ENCODE results near the gene MGRN1. TPM values are rescaled to one million over a fixed set of nuclear protein-coding genes. Genes with fewer than 3 reads are reported as not detected.

The MGRN1 gene
- total RNA-seq, 2 donors from 2014 or later, result 66.9 to 71.4 TPM

DNA sequence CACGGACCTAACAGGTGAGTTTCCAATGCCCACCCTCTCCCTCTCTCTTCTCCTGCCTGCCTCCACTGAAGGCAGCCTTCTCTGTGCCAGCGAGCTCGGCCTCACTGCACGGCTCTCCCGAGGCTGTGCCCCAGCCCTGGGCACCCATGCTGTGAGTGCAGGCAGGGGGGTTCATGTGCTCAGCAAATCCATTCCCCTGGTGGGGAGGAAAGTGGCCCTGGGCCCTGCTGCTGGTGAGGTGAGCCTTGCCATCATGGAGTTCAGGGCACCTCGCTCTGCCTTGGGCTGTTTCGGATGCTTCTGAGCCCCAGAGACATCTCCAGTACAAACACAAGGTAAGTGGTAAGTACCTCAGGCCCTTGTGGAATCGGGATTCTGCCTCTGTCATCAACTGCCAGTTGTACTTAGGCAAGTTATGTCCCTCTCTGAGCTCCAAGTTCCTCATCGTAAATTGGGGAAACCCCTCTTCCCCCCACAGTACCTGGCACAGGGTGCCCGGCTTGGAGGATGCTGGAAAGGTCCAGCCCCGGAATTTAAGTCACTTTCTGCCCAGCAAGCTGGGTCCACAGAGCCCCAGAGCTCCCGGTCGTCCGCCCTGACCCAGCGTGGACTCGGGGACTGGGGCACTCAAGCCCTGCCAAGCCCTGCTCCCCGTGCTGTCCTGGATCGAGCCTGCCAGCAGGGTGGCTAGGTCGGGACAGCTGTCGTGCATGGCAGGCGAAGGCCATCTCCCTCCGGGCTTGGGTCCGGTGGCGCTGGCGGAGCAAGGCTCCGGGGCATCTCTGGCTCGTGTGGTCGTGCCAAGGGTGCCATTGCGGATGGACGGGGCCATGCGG is 68.1 kb downstream of the MGRN1 start:
- no peaks in the 10 kb centered on the region for H3K9me3 ChIP-seq (ENCODE audit: control insufficient read depth, low read length)
- no peaks in the 10 kb centered on the region for H3K4me1 ChIP-seq (ENCODE audit: control insufficient read depth, insufficient read depth, low read length)
- WGBS, 2 experiments (ENCODE audit: insufficient coverage in 1 of 2, insufficient read length in 1 of 2), result 37 to 42% methylated on average over 18 to 31 of the region's 31 CpGs
- H3K9me3 Mint-ChIP-seq, result no peaks in the 10 kb centered on the region
- DNase-seq, result peak; percentile 52
- H3K27ac Mint-ChIP-seq, result peak overlapping the region; percentile 68
- H3K27me3 Mint-ChIP-seq (ENCODE audit: insufficient read depth), result no peaks in the 10 kb centered on the region
- peaks cover 27% of the 10 kb centered on the region for H3K36me3 ChIP-seq (ENCODE audit: control insufficient read depth, insufficient read depth, low read length)
- TF ChIP-seq, protein P1, sequence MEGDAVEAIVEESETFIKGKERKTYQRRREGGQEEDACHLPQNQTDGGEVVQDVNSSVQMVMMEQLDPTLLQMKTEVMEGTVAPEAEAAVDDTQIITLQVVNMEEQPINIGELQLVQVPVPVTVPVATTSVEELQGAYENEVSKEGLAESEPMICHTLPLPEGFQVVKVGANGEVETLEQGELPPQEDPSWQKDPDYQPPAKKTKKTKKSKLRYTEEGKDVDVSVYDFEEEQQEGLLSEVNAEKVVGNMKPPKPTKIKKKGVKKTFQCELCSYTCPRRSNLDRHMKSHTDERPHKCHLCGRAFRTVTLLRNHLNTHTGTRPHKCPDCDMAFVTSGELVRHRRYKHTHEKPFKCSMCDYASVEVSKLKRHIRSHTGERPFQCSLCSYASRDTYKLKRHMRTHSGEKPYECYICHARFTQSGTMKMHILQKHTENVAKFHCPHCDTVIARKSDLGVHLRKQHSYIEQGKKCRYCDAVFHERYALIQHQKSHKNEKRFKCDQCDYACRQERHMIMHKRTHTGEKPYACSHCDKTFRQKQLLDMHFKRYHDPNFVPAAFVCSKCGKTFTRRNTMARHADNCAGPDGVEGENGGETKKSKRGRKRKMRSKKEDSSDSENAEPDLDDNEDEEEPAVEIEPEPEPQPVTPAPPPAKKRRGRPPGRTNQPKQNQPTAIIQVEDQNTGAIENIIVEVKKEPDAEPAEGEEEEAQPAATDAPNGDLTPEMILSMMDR (conservative IDR thresholded peaks at IDR 0.05), result no peak
- peaks cover 4% of the 10 kb centered on the region for H3K4me1 Mint-ChIP-seq
- peak overlapping the region; percentile 11 for H3K9ac ChIP-seq (ENCODE audit: extremely low read depth, low read length, poor library complexity, severe bottlenecking)
- H3K27ac ChIP-seq (ENCODE audit: low read depth, low read length), result no peak overlapping the region
- H3K27me3 ChIP-seq (ENCODE audit: control insufficient read depth, insufficient read depth, low read length, poor library complexity, severe bottlenecking), result no peaks in the 10 kb centered on the region
- peak overlapping the region; percentile 79 for H3K4me3 ChIP-seq (ENCODE audit: low read length)
- peak overlapping the region; percentile 67 for H3K4me3 Mint-ChIP-seq
- peaks cover 3% of the 10 kb centered on the region for H3K36me3 Mint-ChIP-seq (ENCODE audit: low read depth)

DNA sequence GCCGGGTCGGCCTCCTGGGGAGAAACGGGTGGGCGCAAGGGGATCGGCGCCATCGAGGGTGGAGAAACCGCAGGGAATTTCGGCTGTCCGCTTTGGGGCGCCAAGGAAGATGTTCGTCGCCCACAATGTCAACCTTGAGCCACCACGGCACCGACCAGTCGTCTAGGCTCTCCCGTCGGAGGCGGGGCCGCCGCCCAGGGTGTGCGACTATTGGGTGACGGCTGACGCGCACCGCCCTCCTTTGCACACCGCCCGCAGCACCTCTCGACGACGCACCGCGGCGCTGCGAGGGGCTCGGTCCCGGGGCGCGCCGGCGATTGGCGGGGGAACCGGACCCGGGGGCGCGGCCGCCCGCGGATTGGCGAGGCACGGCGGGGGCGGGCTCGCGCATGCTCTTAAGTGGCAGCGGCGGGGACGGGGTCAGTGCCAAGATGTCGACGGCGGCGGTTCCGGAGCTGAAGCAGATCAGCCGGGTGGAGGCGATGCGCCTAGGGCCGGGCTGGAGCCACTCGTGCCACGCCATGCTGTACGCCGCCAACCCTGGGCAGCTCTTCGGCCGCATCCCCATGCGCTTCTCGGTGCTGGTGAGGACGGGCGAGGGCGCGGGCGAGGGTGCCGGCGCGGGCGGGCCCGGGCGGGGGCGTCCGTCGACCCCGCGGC is 68.8 kb downstream of the MGRN1 start, which contains the start of gene NUDT16L1:
NUDT16L1 (plus strand) TSS at position 267 of the 660 bp plus-strand sequence; CDS start at position 432, 165 bp downstream.
- no peaks in the 10 kb centered on the region for H3K9me3 ChIP-seq (ENCODE audit: control insufficient read depth, low read length)
- DNase-seq, result peak; percentile 99
- H3K4me3 ChIP-seq (ENCODE audit: low read length), result peak within 1 kb of the TSS; percentile 79
- Mint-ChIP-seq H3K4me3 (peak within 1 kb of the TSS; percentile 67), H3K4me1 (peaks cover 4% of the 10 kb centered on the region), H3K27ac (peak within 1 kb of the TSS; percentile 76), H3K9me3 (no peaks in the 10 kb centered on the region), H3K27me3 (ENCODE audit: insufficient read depth) (no peaks in the 10 kb centered on the region), H3K36me3 (ENCODE audit: low read depth) (peaks cover 3% of the 10 kb centered on the region)
- H3K27me3 ChIP-seq (ENCODE audit: control insufficient read depth, insufficient read depth, low read length, poor library complexity, severe bottlenecking), result no peaks in the 10 kb centered on the region
- 0 to 1% methylated on average over 34 to 91 of the region's 91 CpGs for WGBS, 2 experiments (ENCODE audit: insufficient coverage in 1 of 2, insufficient read length in 1 of 2)
- H3K4me1 ChIP-seq (ENCODE audit: control insufficient read depth, insufficient read depth, low read length), result no peaks in the 10 kb centered on the region
- H3K9ac ChIP-seq (ENCODE audit: extremely low read depth, low read length, poor library complexity, severe bottlenecking), result peak within 1 kb of the TSS; percentile 75
- TF ChIP-seq, protein P1 (conservative IDR thresholded peaks at IDR 0.05), result peak; percentile 46
- H3K27ac ChIP-seq (ENCODE audit: low read depth, low read length), result peak within 1 kb of the TSS; percentile 8
- peaks cover 23% of the 10 kb centered on the region for H3K36me3 ChIP-seq (ENCODE audit: control insufficient read depth, insufficient read depth, low read length)

DNA sequence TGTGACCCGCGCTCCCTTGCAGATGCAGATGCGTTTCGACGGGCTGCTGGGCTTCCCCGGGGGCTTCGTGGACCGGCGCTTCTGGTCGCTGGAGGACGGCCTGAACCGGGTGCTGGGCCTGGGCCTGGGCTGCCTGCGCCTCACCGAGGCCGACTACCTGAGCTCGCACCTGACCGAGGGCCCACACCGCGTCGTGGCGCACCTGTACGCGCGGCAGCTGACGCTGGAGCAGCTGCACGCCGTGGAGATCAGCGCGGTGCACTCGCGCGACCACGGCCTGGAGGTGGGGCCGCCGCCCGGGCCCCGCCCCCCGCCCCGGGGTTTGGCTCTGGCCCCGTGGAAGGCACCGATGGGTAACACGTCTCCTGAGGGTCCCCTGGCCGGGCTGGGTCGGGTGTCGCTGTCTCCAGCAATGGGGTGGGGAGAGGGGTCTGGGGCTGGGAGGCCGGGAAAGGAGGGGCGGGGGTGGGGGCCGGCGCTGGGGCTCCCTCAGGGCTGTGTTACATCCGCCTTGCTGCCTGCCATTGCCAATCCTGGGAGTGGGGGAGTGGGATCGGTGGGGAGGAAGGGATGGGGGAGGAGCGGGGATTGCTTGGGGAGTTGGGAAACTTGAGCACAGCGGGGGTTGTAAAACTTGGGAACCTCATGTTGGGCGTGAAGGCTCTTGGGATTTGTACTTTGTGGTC is 69.5 kb downstream of the MGRN1 start:
- Mint-ChIP-seq H3K4me1 (peaks cover 4% of the 10 kb centered on the region), H3K27ac (peak overlapping the region; percentile 76), H3K9me3 (no peaks in the 10 kb centered on the region), H3K36me3 (ENCODE audit: low read depth) (peaks cover 6% of the 10 kb centered on the region), H3K4me3 (peak overlapping the region; percentile 67), H3K27me3 (ENCODE audit: insufficient read depth) (no peaks in the 10 kb centered on the region)
- H3K4me3 ChIP-seq (ENCODE audit: low read length), result peak overlapping the region; percentile 79
- H3K36me3 ChIP-seq (ENCODE audit: control insufficient read depth, insufficient read depth, low read length), result peaks cover 26% of the 10 kb centered on the region
- peak; percentile 77 for DNase-seq
- H3K27ac ChIP-seq (ENCODE audit: low read depth, low read length), result peak overlapping the region; percentile 8
- H3K27me3 ChIP-seq (ENCODE audit: control insufficient read depth, insufficient read depth, low read length, poor library complexity, severe bottlenecking), result no peaks in the 10 kb centered on the region
- TF ChIP-seq, protein P1 (conservative IDR thresholded peaks at IDR 0.05), result no peak
- H3K4me1 ChIP-seq (ENCODE audit: control insufficient read depth, insufficient read depth, low read length), result no peaks in the 10 kb centered on the region
- H3K9ac ChIP-seq (ENCODE audit: extremely low read depth, low read length, poor library complexity, severe bottlenecking), result peak overlapping the region; percentile 75
- 1 to 10% methylated on average over 2 to 54 of the region's 54 CpGs for WGBS, 2 experiments (ENCODE audit: insufficient coverage in 1 of 2, insufficient read length in 1 of 2)
- H3K9me3 ChIP-seq (ENCODE audit: control insufficient read depth, low read length), result no peaks in the 10 kb centered on the region
